ENCODE measurements around the gene EIF5. TPM values are rescaled to one million over a fixed set of nuclear protein-coding genes. Genes with fewer than 3 reads are reported as not detected.

The EIF5 gene
- total RNA-seq, 1 experiment from 2014 or later: 238 TPM

DNA sequence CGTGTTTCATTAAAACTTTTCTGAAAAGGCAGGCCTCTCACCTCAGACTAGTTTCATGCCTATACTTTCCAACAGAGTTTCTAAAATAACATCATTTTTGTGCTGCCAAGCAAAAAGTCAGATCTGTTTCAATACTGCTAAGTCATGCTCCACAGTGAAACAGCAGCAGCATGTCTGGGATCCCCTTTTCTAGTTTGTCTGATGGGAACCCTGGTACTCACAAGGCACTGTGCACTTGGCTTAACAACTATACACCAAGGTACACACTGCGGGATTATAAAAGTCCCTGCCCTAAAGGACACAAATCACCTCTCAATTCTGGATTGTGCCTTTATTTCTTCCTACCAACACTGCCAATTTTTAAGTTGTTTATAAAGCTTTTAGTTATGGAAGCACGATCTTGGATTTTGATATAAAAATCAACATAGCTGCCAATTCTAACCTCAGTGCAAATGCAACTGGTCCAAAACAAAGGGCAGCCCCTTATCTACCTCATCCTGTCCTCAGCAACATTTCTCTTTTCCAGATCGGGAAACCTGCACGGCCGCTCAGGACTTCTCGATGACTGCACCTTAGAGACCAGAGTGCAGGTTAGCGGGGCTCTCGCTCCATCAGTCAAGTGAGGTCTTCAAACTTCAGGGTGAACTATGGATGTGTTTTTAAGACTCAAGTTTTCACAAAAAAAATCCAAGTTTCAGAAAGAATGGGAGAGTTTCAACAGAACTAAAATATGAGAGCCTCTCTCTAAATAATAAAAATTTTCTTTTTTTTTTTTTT lies 1.7 kb upstream of the EIF5 start:
- intact Hi-C loops (cut with micrococcal nuclease): loop anchor here (5.0 kb wide), 1 partner anchor 55 kb away; the partner anchor contains the start of gene MARK3
- CTCF ChIA-PET: no interaction called here
- H3K9me2 ChIP-seq (ENCODE audit: insufficient read depth): no peaks in the 10 kb centered on the region
- POLR2A ChIA-PET: interaction anchor here (1.0 to 3.3 kb wide), 2 partner anchors 8 to 12 kb away, joined by 3 to 31 read pairs; no protein-coding TSS in a partner anchor
- H3K27ac ChIP-seq (ENCODE audit: low read depth, low read length): peak overlapping the region; percentile 99; the same call in 1 of the 2 replicates
- H3K4me3 ChIP-seq (replicated peaks in 1 of 2; ENCODE audit: low read depth in 1 of 2, low read length in 2 of 2): peak overlapping the region; percentile 86 to 89
- BruUV-seq (replicated peaks): no TSS peak
- DNase-seq (ENCODE audit: low read depth, low spot score) (no peak), ATAC-seq (no peak)
- H3K36me3 ChIP-seq (ENCODE audit: control insufficient read depth in 1 of 2, insufficient read depth in 2 of 2, low read length in 2 of 2): peaks cover 19 to 23% of the 10 kb centered on the region in 2 experiments
- peaks cover 40% of the 10 kb centered on the region for H3K79me2 ChIP-seq (ENCODE audit: insufficient read depth, low read length)
- peak overlapping the region; percentile 88 for H3K4me2 ChIP-seq (ENCODE audit: low read length)
- TF ChIP-seq YY1 (IDR thresholded peaks at IDR 0.05; ENCODE audit: extremely low read depth, insufficient replicate concordance, low read depth, low read length) (no peak), POLR2AphosphoS5 (IDR thresholded peaks at IDR 0.05; ENCODE audit: low read depth, low read length) (no peak), ZFX (IDR thresholded peaks at IDR 0.05) (no peak), SP1 (IDR thresholded peaks at IDR 0.05; ENCODE audit: low read depth) (no peak), EZH2 (IDR thresholded peaks at IDR 0.05) (no peak), CBX3 (IDR thresholded peaks at IDR 0.05; ENCODE audit: low read depth) (no peak), JUND (IDR thresholded peaks at IDR 0.05) (no peak), SRF (IDR thresholded peaks at IDR 0.05; ENCODE audit: low read depth) (no peak), EZH2phosphoT487 (IDR thresholded peaks at IDR 0.05; ENCODE audit: borderline replicate concordance) (no peak), CEBPB (IDR thresholded peaks at IDR 0.05; ENCODE audit: low read depth) (no peak), SIN3A (IDR thresholded peaks at IDR 0.05; ENCODE audit: low read depth) (no peak), ELF1 (IDR thresholded peaks at IDR 0.05; ENCODE audit: borderline replicate concordance, low read depth) (no peak), FOSL1 (IDR thresholded peaks at IDR 0.05; ENCODE audit: low read depth) (no peak), EGR1 (IDR thresholded peaks at IDR 0.05; ENCODE audit: low read depth) (no peak)
- TF ChIP-seq, protein P1, sequence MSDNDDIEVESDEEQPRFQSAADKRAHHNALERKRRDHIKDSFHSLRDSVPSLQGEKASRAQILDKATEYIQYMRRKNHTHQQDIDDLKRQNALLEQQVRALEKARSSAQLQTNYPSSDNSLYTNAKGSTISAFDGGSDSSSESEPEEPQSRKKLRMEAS (IDR thresholded peaks at IDR 0.05): no peak
- TF ChIP-seq, protein P2, sequence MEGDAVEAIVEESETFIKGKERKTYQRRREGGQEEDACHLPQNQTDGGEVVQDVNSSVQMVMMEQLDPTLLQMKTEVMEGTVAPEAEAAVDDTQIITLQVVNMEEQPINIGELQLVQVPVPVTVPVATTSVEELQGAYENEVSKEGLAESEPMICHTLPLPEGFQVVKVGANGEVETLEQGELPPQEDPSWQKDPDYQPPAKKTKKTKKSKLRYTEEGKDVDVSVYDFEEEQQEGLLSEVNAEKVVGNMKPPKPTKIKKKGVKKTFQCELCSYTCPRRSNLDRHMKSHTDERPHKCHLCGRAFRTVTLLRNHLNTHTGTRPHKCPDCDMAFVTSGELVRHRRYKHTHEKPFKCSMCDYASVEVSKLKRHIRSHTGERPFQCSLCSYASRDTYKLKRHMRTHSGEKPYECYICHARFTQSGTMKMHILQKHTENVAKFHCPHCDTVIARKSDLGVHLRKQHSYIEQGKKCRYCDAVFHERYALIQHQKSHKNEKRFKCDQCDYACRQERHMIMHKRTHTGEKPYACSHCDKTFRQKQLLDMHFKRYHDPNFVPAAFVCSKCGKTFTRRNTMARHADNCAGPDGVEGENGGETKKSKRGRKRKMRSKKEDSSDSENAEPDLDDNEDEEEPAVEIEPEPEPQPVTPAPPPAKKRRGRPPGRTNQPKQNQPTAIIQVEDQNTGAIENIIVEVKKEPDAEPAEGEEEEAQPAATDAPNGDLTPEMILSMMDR (IDR thresholded peaks at IDR 0.05 in 2 of 3, conservative IDR thresholded peaks at IDR 0.05 in 1 of 3; ENCODE audit: borderline replicate concordance in 1 of 3, insufficient read depth in 1 of 3, low read depth in 2 of 3, low read length in 2 of 3): no peak
- TF ChIP-seq, protein P3, sequence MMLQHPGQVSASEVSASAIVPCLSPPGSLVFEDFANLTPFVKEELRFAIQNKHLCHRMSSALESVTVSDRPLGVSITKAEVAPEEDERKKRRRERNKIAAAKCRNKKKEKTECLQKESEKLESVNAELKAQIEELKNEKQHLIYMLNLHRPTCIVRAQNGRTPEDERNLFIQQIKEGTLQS (IDR thresholded peaks at IDR 0.05): no peak
- TF ChIP-seq, protein P4, sequence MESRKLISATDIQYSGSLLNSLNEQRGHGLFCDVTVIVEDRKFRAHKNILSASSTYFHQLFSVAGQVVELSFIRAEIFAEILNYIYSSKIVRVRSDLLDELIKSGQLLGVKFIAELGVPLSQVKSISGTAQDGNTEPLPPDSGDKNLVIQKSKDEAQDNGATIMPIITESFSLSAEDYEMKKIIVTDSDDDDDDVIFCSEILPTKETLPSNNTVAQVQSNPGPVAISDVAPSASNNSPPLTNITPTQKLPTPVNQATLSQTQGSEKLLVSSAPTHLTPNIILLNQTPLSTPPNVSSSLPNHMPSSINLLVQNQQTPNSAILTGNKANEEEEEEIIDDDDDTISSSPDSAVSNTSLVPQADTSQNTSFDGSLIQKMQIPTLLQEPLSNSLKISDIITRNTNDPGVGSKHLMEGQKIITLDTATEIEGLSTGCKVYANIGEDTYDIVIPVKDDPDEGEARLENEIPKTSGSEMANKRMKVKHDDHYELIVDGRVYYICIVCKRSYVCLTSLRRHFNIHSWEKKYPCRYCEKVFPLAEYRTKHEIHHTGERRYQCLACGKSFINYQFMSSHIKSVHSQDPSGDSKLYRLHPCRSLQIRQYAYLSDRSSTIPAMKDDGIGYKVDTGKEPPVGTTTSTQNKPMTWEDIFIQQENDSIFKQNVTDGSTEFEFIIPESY (IDR thresholded peaks at IDR 0.05; ENCODE audit: extremely low read depth, insufficient replicate concordance, low read length): no peak
- no peak overlapping the region for H2AFZ ChIP-seq (ENCODE audit: low read depth, low read length, poor library complexity, severe bottlenecking)
- H3K9ac ChIP-seq (ENCODE audit: low read length): peak overlapping the region; percentile 98
- peaks cover 18% of the 10 kb centered on the region; the same call in 1 of the 2 replicates for H4K20me1 ChIP-seq (ENCODE audit: insufficient read depth)
- H3K9me3 ChIP-seq (ENCODE audit: control insufficient read depth in 1 of 2, insufficient read depth in 1 of 2, low read depth in 1 of 2, low read length in 2 of 2): no peaks in the 10 kb centered on the region
- RAD21 ChIA-PET (ENCODE audit: low non-redundant PET in 1 of 2, low total read pairs in 2 of 2, uncharacterized antibody in 2 of 2, unreplicated experiment in 2 of 2): interaction anchor here in 1 of 2 experiments (0.7 kb wide), 1 partner anchor 33 kb away, joined by 3 read pairs; no protein-coding TSS in a partner anchor
- peaks cover 9 to 18% of the 10 kb centered on the region in 2 experiments; a peak in 3 of 4 replicates for H3K4me1 ChIP-seq (ENCODE audit: control insufficient read depth in 1 of 2, insufficient read depth in 2 of 2, low read length in 2 of 2)
- no peaks in the 10 kb centered on the region for H3K27me3 ChIP-seq (ENCODE audit: insufficient read depth, low read length)

Measured in HCT116 (cell line).